Embryonic facial prominence (tissue), 1 donor: ENCODE results near the gene DENND2C.

ENCODE experiments used
- DNase-seq: peaks from one replicate; pipeline ENCODE4 v3.0.0-alpha.2; 2016; ENCODE audit errors: extremely low spot score

DENND2C gene

GRCh38 chr1:114685851-114686250 is 16.0 kb upstream of the DENND2C start:
- DNase-seq, result no peak

DNA sequence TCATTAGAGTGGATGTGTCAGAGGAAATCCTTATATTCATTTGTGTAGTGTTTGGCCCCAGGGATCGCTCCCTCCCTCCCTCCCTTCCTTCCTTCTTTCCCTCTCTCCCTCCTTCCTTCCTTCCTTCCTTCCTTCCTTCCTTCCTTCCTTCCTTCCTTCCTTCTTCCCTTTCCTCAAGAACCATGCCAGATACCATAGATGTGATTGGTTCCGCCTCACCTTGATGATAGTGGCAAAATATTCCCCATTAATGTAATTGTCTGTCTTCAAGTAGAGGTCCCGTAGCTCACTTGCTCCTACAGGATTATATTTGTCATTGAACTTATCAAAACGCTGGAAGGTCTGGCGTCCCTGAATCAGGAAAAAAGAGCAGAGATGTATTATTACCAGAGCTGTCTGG is 7.8 kb upstream of the DENND2C start:
- DNase-seq, result no peak

- DNase-seq, result no peak
Measured at GRCh38 chr1:114676115-114676514, 6.3 kb upstream of the DENND2C start.

- DNase-seq, result no peak
Measured at GRCh38 chr1:114671939-114672275, 2.1 kb upstream of the DENND2C start.

- DNase-seq, result peak; percentile 30
Measured at GRCh38 chr1:114671011-114671938, 1.4 kb upstream of the DENND2C start.

- DNase-seq, result peak; percentile 63
Measured at GRCh38 chr1:114670083-114671010, 498 bp upstream of the DENND2C start.

- DNase-seq, result no peak
Measured at GRCh38 chr1:114668784-114669561, 876 bp downstream of the DENND2C start.

DNA sequence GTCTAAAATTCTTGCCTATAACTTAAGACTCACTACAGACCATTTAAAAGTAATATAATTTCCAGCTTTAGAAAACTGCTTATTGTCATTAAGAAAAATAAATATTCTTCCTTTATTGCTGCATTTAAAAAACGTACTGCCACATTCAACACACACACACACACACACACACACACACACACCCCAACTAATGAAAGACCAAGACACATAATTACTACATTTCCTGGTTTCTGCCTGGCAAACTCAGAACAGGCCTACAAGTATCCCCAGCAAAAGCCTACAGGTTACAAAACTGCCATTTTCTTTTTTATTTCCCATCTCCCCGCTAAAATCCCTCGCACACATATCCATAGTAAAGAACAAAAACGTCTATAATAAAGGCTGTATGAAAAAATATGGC is 1.5 kb downstream of the DENND2C start:
- no peak for DNase-seq

- no peak for DNase-seq
Measured at GRCh38 chr1:114666954-114667353, 2.9 kb downstream of the DENND2C start.

GRCh38 chr1:114660238-114660637 is 9.6 kb downstream of the DENND2C start:
- no peak for DNase-seq

GRCh38 chr1:114651893-114652292 is 18.0 kb downstream of the DENND2C start:
- DNase-seq, result no peak

DNA sequence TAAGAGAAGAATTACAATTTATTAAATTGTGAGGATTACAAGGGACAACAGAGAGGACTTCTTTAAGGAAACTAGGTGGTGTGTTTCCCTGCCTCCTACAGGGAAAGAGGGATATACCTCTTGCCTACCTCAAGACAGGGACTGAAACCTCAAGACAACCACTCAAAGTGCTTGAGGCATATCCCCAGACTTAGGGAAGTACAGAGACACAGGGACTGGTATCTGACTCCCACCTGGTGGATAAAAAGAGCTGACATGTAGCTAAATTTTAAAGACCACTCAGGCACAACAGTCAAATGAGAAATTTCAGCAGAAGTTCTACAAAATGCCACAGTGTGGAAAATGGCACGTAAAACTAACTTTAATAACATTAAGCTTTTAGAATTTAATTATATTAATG is 21.3 kb downstream of the DENND2C start:
- no peak for DNase-seq

GRCh38 chr1:114641377-114641776 is 28.5 kb downstream of the DENND2C start:
- no peak for DNase-seq

DNA sequence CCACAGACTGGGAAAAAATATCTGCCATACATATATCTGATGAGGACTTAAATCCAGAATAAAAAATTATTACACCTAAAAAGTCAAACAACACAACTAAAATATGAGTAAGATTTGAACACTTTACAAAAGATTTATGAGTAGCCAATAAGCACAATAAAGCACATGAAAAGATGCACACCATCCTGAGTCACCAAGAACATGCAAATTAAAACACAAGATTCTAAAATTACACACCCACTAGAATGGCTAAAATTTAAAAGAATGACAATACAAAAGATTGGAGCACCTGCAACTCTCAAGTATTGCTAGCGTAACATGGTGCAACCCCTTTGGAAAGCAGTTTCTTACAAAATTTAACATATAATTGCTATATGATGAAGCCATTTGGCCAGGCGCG is 30.9 kb downstream of the DENND2C start:
- DNase-seq, result no peak

DNA sequence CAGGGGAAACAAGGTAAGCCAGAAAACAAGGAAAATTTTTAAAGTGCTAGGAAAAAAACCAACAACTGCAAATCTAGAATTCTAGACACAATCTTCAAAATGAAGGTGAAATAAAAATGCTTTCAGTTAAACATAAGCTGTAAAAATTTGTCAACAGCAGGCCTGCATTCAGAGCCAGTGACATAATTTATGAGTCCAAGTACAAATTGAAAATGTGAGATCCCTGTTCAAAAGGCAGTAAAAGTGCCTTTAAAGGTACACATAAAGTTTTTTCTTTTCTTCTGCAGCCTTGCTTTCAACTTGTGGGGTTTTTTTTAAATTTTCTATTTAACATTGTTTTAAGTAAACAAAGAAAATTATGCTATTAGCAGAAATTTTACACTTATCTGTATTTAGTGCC is 37.4 kb downstream of the DENND2C start:
- no peak for DNase-seq

DNA sequence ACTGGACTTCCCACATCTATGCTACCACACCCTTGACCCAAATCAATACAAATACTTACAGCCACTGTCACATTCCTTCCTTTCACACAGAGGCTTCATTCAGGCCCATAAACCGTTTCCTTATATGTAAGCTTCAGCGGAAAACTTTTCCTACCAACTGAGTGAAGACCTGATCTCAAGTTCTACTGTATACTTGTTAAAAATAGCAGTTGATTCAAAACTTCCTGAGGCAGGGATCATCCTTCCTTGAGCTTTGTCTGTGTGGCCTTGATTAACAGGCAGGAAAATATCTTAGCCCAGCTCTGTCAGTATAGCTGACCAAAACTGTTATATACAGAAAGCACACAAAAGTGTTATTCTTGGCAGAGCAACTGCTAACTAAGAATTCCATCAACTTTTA is 42.7 kb downstream of the DENND2C start:
- DNase-seq, result no peak

DNA sequence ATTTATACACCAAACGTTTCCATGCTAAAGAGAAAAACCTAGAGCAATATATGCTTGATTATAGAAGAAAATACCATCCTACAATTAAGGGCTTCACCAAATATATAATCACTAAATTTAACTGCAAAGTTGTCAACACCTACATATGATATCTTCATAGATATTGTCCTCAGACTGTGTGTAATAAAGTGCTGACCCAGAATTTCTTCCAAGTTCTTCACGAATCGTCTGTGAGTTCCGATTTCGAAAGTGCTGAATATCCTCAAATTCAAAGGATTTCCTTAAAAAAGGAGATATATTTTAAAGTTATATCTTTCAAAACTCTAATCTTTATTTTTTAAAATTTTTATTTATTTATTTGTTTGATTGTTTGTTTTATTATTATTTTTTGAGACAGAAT is 46.5 kb downstream of the DENND2C start:
- DNase-seq, result no peak

GRCh38 chr1:114620419-114620818 is 49.4 kb downstream of the DENND2C start:
- DNase-seq, result no peak

GRCh38 chr1:114618606-114619005 is 51.2 kb downstream of the DENND2C start:
- no peak for DNase-seq

DNA sequence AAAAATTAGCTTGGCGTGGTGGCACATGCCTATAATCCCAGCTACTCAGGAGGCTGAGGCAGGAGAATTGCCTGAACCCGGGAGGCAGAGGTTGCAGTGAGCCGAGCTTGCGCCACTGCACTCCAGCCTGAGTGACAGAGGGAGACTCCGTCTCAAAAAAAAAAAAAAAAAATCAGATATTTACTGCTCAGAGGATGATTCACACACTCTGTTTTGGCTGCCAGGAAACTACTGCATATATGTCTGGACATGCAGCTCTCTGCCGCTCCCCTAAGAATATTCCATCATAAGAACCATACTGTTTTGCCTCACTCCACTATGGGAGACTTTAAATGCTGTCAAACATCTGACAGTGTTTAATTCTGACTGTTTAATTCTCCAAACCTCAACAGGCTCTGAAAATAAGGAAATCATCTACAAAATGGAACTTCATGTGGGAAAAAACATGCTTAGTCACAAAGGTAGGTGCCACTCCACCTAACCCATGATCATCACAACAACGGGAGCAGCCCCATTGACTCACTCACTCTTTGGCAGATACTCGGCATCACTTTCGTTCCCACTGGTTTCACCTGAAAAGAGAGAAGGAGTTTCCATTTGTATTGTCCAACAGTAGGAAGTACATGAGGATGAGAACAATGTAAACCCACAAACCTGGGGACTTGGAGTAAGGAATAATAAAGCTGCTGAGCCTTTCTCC is 59.2 kb downstream of the DENND2C start:
- DNase-seq, result no peak

GRCh38 chr1:114609826-114610225 is 60.0 kb downstream of the DENND2C start:
- no peak for DNase-seq
